SKM-1 (cell line): ENCODE results near the gene VPREB1.
"Not testable (repeated sequence)": the region's sequence is repeated elsewhere in the genome, so short reads cannot be mapped to it uniquely, and the experiment has no call there.

Experiments
- DNase-seq: peaks from one replicate; lab custom pipeline; 2025; ENCODE audit not compliant: unreplicated experiment; lab: John Stamatoyannopoulos, UW

Gene VPREB1

GRCh38 chr22:22245256-22245909 is 797 bp downstream of the VPREB1 start:
- DNase-seq: no peak

- no peak for DNase-seq
Measured at GRCh38 chr22:22245935-22246525, 1.4 kb downstream of the VPREB1 start.

- no peak for DNase-seq
Measured at GRCh38 chr22:22246706-22247105, 2.1 kb downstream of the VPREB1 start.

- no peak for DNase-seq
Measured at GRCh38 chr22:22248878-22249277, 4.3 kb downstream of the VPREB1 start.

GRCh38 chr22:22250651-22251050 is 6.1 kb downstream of the VPREB1 start:
- DNase-seq: not testable (repeated sequence)

GRCh38 chr22:22256133-22256532 is 11.5 kb downstream of the VPREB1 start:
- DNase-seq: not testable (repeated sequence)

GRCh38 chr22:22258597-22259415 is 14.2 kb downstream of the VPREB1 start:
- not testable (repeated sequence) for DNase-seq

GRCh38 chr22:22260169-22260568 is 15.6 kb downstream of the VPREB1 start:
- not testable (repeated sequence) for DNase-seq

GRCh38 chr22:22260586-22260985 is 16.0 kb downstream of the VPREB1 start:
- DNase-seq: not testable (repeated sequence)

GRCh38 chr22:22262332-22263074 is 17.9 kb downstream of the VPREB1 start:
- DNase-seq: not testable (repeated sequence)

- DNase-seq: not testable (repeated sequence)
Measured at GRCh38 chr22:22263823-22264222, 19.2 kb downstream of the VPREB1 start.

- not testable (repeated sequence) for DNase-seq
Measured at GRCh38 chr22:22270036-22270676, 25.6 kb downstream of the VPREB1 start.

- DNase-seq: not testable (repeated sequence)
Measured at GRCh38 chr22:22277423-22277822, 32.8 kb downstream of the VPREB1 start.

- DNase-seq: not testable (repeated sequence)
Measured at GRCh38 chr22:22284962-22285756, 40.6 kb downstream of the VPREB1 start.

- DNase-seq: not testable (repeated sequence)
Measured at GRCh38 chr22:22286390-22287105, 42.0 kb downstream of the VPREB1 start.

GRCh38 chr22:22287106-22287626 is 42.6 kb downstream of the VPREB1 start:
- DNase-seq: not testable (repeated sequence)

- not testable (repeated sequence) for DNase-seq
Measured at GRCh38 chr22:22289666-22290065, 45.1 kb downstream of the VPREB1 start.

- DNase-seq: not testable (repeated sequence)
Measured at GRCh38 chr22:22291129-22291806, 46.7 kb downstream of the VPREB1 start.
